ELF-1 (cell line): Measurements from ENCODE around the gene LIN7C.
A peak's percentile ranks its signal among the peaks of the same experiment; 100 is the strongest.

Experiments
- DNase-seq: peaks from one replicate; pipeline ENCODE4 v3.0.0-alpha.2; 2016; ENCODE audit warnings: low read depth, low spot score

The LIN7C gene

GRCh38 chr11:27509908-27510307, 3.3 kb upstream of the LIN7C start:
- no peak for DNase-seq

GRCh38 chr11:27507557-27508322, 1.2 kb upstream of the LIN7C start:
- no peak for DNase-seq

GRCh38 chr11:27505781-27506180, 788 bp downstream of the LIN7C start:
- no peak for DNase-seq

- no peak for DNase-seq
Measured at GRCh38 chr11:27504205-27504604, 2.4 kb downstream of the LIN7C start.

GRCh38 chr11:27501100-27501499, 5.5 kb downstream of the LIN7C start:
- no peak for DNase-seq

GRCh38 chr11:27497911-27498310, 8.7 kb downstream of the LIN7C start:
- DNase-seq, result no peak

- no peak for DNase-seq
Measured at GRCh38 chr11:27497284-27497866, 9.2 kb downstream of the LIN7C start.

GRCh38 chr11:27496461-27496860, 10.1 kb downstream of the LIN7C start:
- DNase-seq, result no peak

- no peak for DNase-seq
Measured at GRCh38 chr11:27495710-27496300, 10.8 kb downstream of the LIN7C start.

- DNase-seq, result no peak
Measured at GRCh38 chr11:27489092-27489491, 17.5 kb downstream of the LIN7C start.

- no peak for DNase-seq
Measured at GRCh38 chr11:27487706-27488105, 18.9 kb downstream of the LIN7C start.

- DNase-seq, result no peak
Measured at GRCh38 chr11:27485930-27486773, 20.4 kb downstream of the LIN7C start.

- no peak for DNase-seq
Measured at GRCh38 chr11:27482793-27483192, 23.8 kb downstream of the LIN7C start.

- no peak for DNase-seq
Measured at GRCh38 chr11:27481992-27482391, 24.6 kb downstream of the LIN7C start.

GRCh38 chr11:27477831-27478230, 28.7 kb downstream of the LIN7C start:
- no peak for DNase-seq

GRCh38 chr11:27477243-27477642, 29.3 kb downstream of the LIN7C start:
- DNase-seq, result no peak

GRCh38 chr11:27475622-27476021, 30.9 kb downstream of the LIN7C start:
- no peak for DNase-seq

GRCh38 chr11:27473017-27473406, 33.6 kb downstream of the LIN7C start:
- DNase-seq, result no peak

GRCh38 chr11:27472398-27473016, 34.1 kb downstream of the LIN7C start, which contains the start of gene LGR4:
TSS of gene LGR4 (minus strand) at chr11:27472790. CDS start at chr11:27472302, 488 bp downstream.
- peak; percentile 98 for DNase-seq

GRCh38 chr11:27471589-27472397, 34.8 kb downstream of the LIN7C start:
- peak; percentile 51 for DNase-seq
